ENCODE measurements around the gene SH3BP4. TPM values are rescaled to one million over a fixed set of nuclear protein-coding genes. Genes with fewer than 3 reads are reported as not detected.

SH3BP4 gene
- total RNA-seq, 4 donors from 2014 or later: 29.3 to 63.0 (median 42.9) TPM

GRCh38 chr2:235021752-235022151, 69.9 kb downstream of the SH3BP4 start:
- Histone ChIP-seq H3K36me3 (no peaks in the 10 kb centered on the region), H3K9me3 (no peaks in the 10 kb centered on the region), H3K27me3 (no peaks in the 10 kb centered on the region), H3K27ac (no peak overlapping the region), H3K4me3 (no peak overlapping the region), H3K4me1 (peaks cover 0 to 17% (median 6%) of the 10 kb centered on the region in 3 donors)
- no peak for TF ChIP-seq CTCF (IDR thresholded peaks at IDR 0.05)
- TF ChIP-seq POLR2A (IDR thresholded peaks at IDR 0.05): no peak
- TF ChIP-seq POLR2AphosphoS5 (IDR thresholded peaks at IDR 0.05): peak; percentile 27
- no peak for TF ChIP-seq EP300 (IDR thresholded peaks at IDR 0.05)
- ATAC-seq: peak; percentile 22
- 11 to 23% methylated on average over 2 of the region's 2 CpGs for WGBS, 2 donors (ENCODE audit: low coverage in 1 of 2)

GRCh38 chr2:235024191-235024860, 72.5 kb downstream of the SH3BP4 start:
- WGBS, 2 donors (ENCODE audit: low coverage in 1 of 2): 85 to 97% methylated on average over 4 to 8 of the region's 9 CpGs
- no peak overlapping the region for H3K4me3 ChIP-seq
- H3K4me1 ChIP-seq: peaks cover 0 to 36% (median 14%) of the 10 kb centered on the region in 3 donors
- no peaks in the 10 kb centered on the region for H3K9me3 ChIP-seq
- TF ChIP-seq POLR2AphosphoS5 (IDR thresholded peaks at IDR 0.05): no peak
- no peak for TF ChIP-seq POLR2A (IDR thresholded peaks at IDR 0.05)
- TF ChIP-seq CTCF (IDR thresholded peaks at IDR 0.05): no peak
- no peak for TF ChIP-seq EP300 (IDR thresholded peaks at IDR 0.05)
- no peak for ATAC-seq
- H3K27ac ChIP-seq: no peak overlapping the region
- H3K27me3 ChIP-seq: no peaks in the 10 kb centered on the region
- H3K36me3 ChIP-seq: no peaks in the 10 kb centered on the region

- TF ChIP-seq POLR2AphosphoS5 (IDR thresholded peaks at IDR 0.05) (no peak), EP300 (IDR thresholded peaks at IDR 0.05) (no peak), POLR2A (IDR thresholded peaks at IDR 0.05) (no peak), CTCF (IDR thresholded peaks at IDR 0.05) (no peak)
- Histone ChIP-seq H3K4me3 (no peak overlapping the region), H3K36me3 (no peaks in the 10 kb centered on the region), H3K4me1 (peaks cover 0 to 45% (median 14%) of the 10 kb centered on the region in 3 donors), H3K9me3 (no peaks in the 10 kb centered on the region), H3K27me3 (no peaks in the 10 kb centered on the region), H3K27ac (no peak overlapping the region)
- WGBS, 2 donors (ENCODE audit: low coverage in 1 of 2): 70 to 79% methylated on average over 8 to 9 of the region's 20 CpGs
- no peak for ATAC-seq
These were observed 73.3 kb downstream of the SH3BP4 start for GRCh38 chr2:235024931-235025773.

- H3K4me3 ChIP-seq: no peak overlapping the region
- no peaks in the 10 kb centered on the region for H3K9me3 ChIP-seq
- no peak overlapping the region for H3K27ac ChIP-seq
- no peaks in the 10 kb centered on the region for H3K36me3 ChIP-seq
- no peaks in the 10 kb centered on the region for H3K27me3 ChIP-seq
- peaks cover 0 to 50% (median 14%) of the 10 kb centered on the region in 3 donors for H3K4me1 ChIP-seq
- WGBS, 2 donors (ENCODE audit: low coverage in 1 of 2): 55 to 61% methylated on average over 11 of the region's 11 CpGs
- TF ChIP-seq CTCF (IDR thresholded peaks at IDR 0.05): no peak
- TF ChIP-seq EP300 (IDR thresholded peaks at IDR 0.05): no peak
- TF ChIP-seq POLR2AphosphoS5 (IDR thresholded peaks at IDR 0.05): peak; percentile 25
- no peak for TF ChIP-seq POLR2A (IDR thresholded peaks at IDR 0.05)
- ATAC-seq: peak; percentile 49
These were observed 74.2 kb downstream of the SH3BP4 start for GRCh38 chr2:235025800-235026536.

Data from gastroesophageal sphincter (tissue), 4 donors.